ENCODE results near the gene SPDEF. TPM values are rescaled to one million over a fixed set of nuclear protein-coding genes. Genes with fewer than 3 reads are reported as not detected.

SPDEF gene
- total and polyA plus RNA-seq, 2 donors (not counting 1 experiment from before 2014, with no cell fraction given), result 0.10 TPM; not detected in 1

- Mint-ChIP-seq H3K9me3 (ENCODE audit: insufficient read depth) (no peaks in the 10 kb centered on the region), H3K27me3 (peaks cover 4% of the 10 kb centered on the region), H3K27ac (no peak overlapping the region), H3K4me1 (peaks cover 7% of the 10 kb centered on the region), H3K4me3 (no peak overlapping the region)
- H4K20me1 ChIP-seq (ENCODE audit: control insufficient read depth, insufficient read depth, low read length, poor library complexity, severe bottlenecking), result no peaks in the 10 kb centered on the region
- no peak for TF ChIP-seq CTCF (IDR thresholded peaks at IDR 0.05)
- no peak for TF ChIP-seq EZH2 (IDR thresholded peaks at IDR 0.05; ENCODE audit: borderline replicate concordance, insufficient read depth, low read depth, low read length, poor library complexity, severe bottlenecking)
- CTCF ChIA-PET, result no interaction called here
- H3K79me2 ChIP-seq (ENCODE audit: control insufficient read depth, insufficient read depth, low read length), result no peaks in the 10 kb centered on the region
- no peaks in the 10 kb centered on the region for H3K27me3 ChIP-seq (replicated peaks in 1 of 4; ENCODE audit: control extremely low read depth in 1 of 4, control insufficient read depth in 3 of 4, insufficient read depth in 4 of 4, low read length in 3 of 4)
- no peaks in the 10 kb centered on the region for H3K36me3 ChIP-seq (replicated peaks in 1 of 2; ENCODE audit: control extremely low read depth in 1 of 2, control insufficient read depth in 1 of 2, extremely low read depth in 1 of 2, insufficient read depth in 2 of 2, low read length in 1 of 2)
- H3K4me1 ChIP-seq (ENCODE audit: control insufficient read depth in 2 of 2, insufficient read depth in 2 of 2, low read length in 2 of 2), result peaks cover 0 to 6% of the 10 kb centered on the region in 2 donors
- POLR2A ChIA-PET, result no interaction called here
- no peak overlapping the region for H3K4me3 ChIP-seq (ENCODE audit: control extremely low read depth in 1 of 5, extremely low read depth in 1 of 5, insufficient read depth in 1 of 5, low read depth in 2 of 5, low read length in 4 of 5)
- no peak for ATAC-seq (ENCODE audit: low read depth)
- no peak overlapping the region for H3K4me2 ChIP-seq (replicated peaks; ENCODE audit: low read depth, low read length, poor library complexity, severe bottlenecking)
- H2AFZ ChIP-seq (ENCODE audit: insufficient read depth, low read depth, low read length, poor library complexity, severe bottlenecking), result peak overlapping the region; percentile 22
- H3K9me3 ChIP-seq (ENCODE audit: control extremely low read depth in 1 of 3, control insufficient read depth in 2 of 3, insufficient read depth in 1 of 3, low read length in 2 of 3), result peaks cover 0 to 11% (median 4%) of the 10 kb centered on the region in 3 donors
- intact Hi-C loops (cut with micrococcal nuclease), result no loop called here
- no peak overlapping the region for H3K27ac ChIP-seq (ENCODE audit: low read length in 2 of 2)
- no peak overlapping the region for H3K9ac ChIP-seq (ENCODE audit: low read length)
- 56% methylated on average over 6 of the region's 10 CpGs for WGBS (ENCODE audit: insufficient coverage)
- no peak for DNase-seq
Measured at GRCh38 chr6:34553750-34554149, 2.4 kb downstream of the SPDEF start.

- no peaks in the 10 kb centered on the region for H3K27me3 ChIP-seq (replicated peaks in 1 of 4; ENCODE audit: control extremely low read depth in 1 of 4, control insufficient read depth in 3 of 4, insufficient read depth in 4 of 4, low read length in 3 of 4)
- H3K9me3 Mint-ChIP-seq (ENCODE audit: insufficient read depth), result no peaks in the 10 kb centered on the region
- no peak overlapping the region for H3K27ac Mint-ChIP-seq
- no peak overlapping the region for H3K4me3 Mint-ChIP-seq
- ChIA-PET POLR2A (no interaction called here), CTCF (no interaction called here)
- 90% methylated on average over 2 of the region's 4 CpGs for WGBS (ENCODE audit: insufficient coverage)
- H2AFZ ChIP-seq (ENCODE audit: insufficient read depth, low read depth, low read length, poor library complexity, severe bottlenecking), result no peak overlapping the region
- no peak for DNase-seq
- H3K4me1 ChIP-seq (ENCODE audit: control insufficient read depth in 2 of 2, insufficient read depth in 2 of 2, low read length in 2 of 2), result peaks cover 0 to 6% of the 10 kb centered on the region in 2 donors
- TF ChIP-seq CTCF (IDR thresholded peaks at IDR 0.05), result no peak
- TF ChIP-seq EZH2 (IDR thresholded peaks at IDR 0.05; ENCODE audit: borderline replicate concordance, insufficient read depth, low read depth, low read length, poor library complexity, severe bottlenecking), result no peak
- peaks cover 0 to 7% (median 1%) of the 10 kb centered on the region in 3 donors for H3K9me3 ChIP-seq (ENCODE audit: control extremely low read depth in 1 of 3, control insufficient read depth in 2 of 3, insufficient read depth in 1 of 3, low read length in 2 of 3)
- no peaks in the 10 kb centered on the region for H4K20me1 ChIP-seq (ENCODE audit: control insufficient read depth, insufficient read depth, low read length, poor library complexity, severe bottlenecking)
- no peak overlapping the region for H3K4me3 ChIP-seq (ENCODE audit: control extremely low read depth in 1 of 5, extremely low read depth in 1 of 5, insufficient read depth in 1 of 5, low read depth in 2 of 5, low read length in 4 of 5)
- peaks cover 7% of the 10 kb centered on the region for H3K4me1 Mint-ChIP-seq
- H3K27ac ChIP-seq (ENCODE audit: low read length in 2 of 2), result no peak overlapping the region
- peaks cover 4% of the 10 kb centered on the region for H3K27me3 Mint-ChIP-seq
- H3K9ac ChIP-seq (ENCODE audit: low read length), result no peak overlapping the region
- H3K36me3 ChIP-seq (replicated peaks in 1 of 2; ENCODE audit: control extremely low read depth in 1 of 2, control insufficient read depth in 1 of 2, extremely low read depth in 1 of 2, insufficient read depth in 2 of 2, low read length in 1 of 2), result no peaks in the 10 kb centered on the region
- intact Hi-C loops (cut with micrococcal nuclease), result no loop called here
- ATAC-seq (ENCODE audit: low read depth), result no peak
- H3K4me2 ChIP-seq (replicated peaks; ENCODE audit: low read depth, low read length, poor library complexity, severe bottlenecking), result no peak overlapping the region
- no peaks in the 10 kb centered on the region for H3K79me2 ChIP-seq (ENCODE audit: control insufficient read depth, insufficient read depth, low read length)
Measured at GRCh38 chr6:34553146-34553545, 3.0 kb downstream of the SPDEF start.

Measured in B cell (primary cell).